GM18505 (cell line): ENCODE measurements around the gene ZNF488.

Experiments
- ATAC-seq: cut with Tn5 transposase; IDR thresholded peaks from one replicate; pipeline ENCODE4 v1.9.1; 2021; ENCODE audit not compliant: unreplicated experiment
- POLR2A ChIP-seq: IDR thresholded peaks from 4 replicates; pipeline ENCODE4 v1.6.1; 2011; ENCODE audit warnings: borderline replicate concordance; ENCODE audit not compliant: insufficient read depth, insufficient read length; ENCODE audit errors: extremely low read depth

ZNF488 gene

GRCh38 chr10:47414752-47415519, 30.8 kb upstream of the ZNF488 start:
- no peak for TF ChIP-seq POLR2A
- no peak for ATAC-seq

- no peak for TF ChIP-seq POLR2A
- ATAC-seq = no peak
Measured at GRCh38 chr10:47414227-47414592, 30.1 kb upstream of the ZNF488 start.

- TF ChIP-seq POLR2A = no peak
- no peak for ATAC-seq
Measured at GRCh38 chr10:47413531-47414226, 29.6 kb upstream of the ZNF488 start.

- no peak for ATAC-seq
- TF ChIP-seq POLR2A = no peak
Measured at GRCh38 chr10:47412869-47413268, 28.8 kb upstream of the ZNF488 start.

- ATAC-seq = no peak
- TF ChIP-seq POLR2A = no peak
Measured at GRCh38 chr10:47412177-47412730, 28.2 kb upstream of the ZNF488 start.

GRCh38 chr10:47410862-47411261, 26.8 kb upstream of the ZNF488 start:
- no peak for TF ChIP-seq POLR2A
- ATAC-seq = no peak

- no peak for TF ChIP-seq POLR2A
- ATAC-seq = no peak
Measured at GRCh38 chr10:47410271-47410670, 26.2 kb upstream of the ZNF488 start.

- TF ChIP-seq POLR2A = no peak
- ATAC-seq = no peak
Measured at GRCh38 chr10:47409866-47410256, 25.8 kb upstream of the ZNF488 start.

- ATAC-seq = no peak
- no peak for TF ChIP-seq POLR2A
Measured at GRCh38 chr10:47409171-47409865, 25.2 kb upstream of the ZNF488 start.

GRCh38 chr10:47408606-47409005, 24.5 kb upstream of the ZNF488 start:
- no peak for TF ChIP-seq POLR2A
- ATAC-seq = no peak

GRCh38 chr10:47406870-47407691, 23.0 kb upstream of the ZNF488 start:
- no peak for TF ChIP-seq POLR2A
- no peak for ATAC-seq

- no peak for ATAC-seq
- no peak for TF ChIP-seq POLR2A
Measured at GRCh38 chr10:47406548-47406869, 22.4 kb upstream of the ZNF488 start.
